ENCODE results near the gene RAD18.

Gene RAD18

GRCh38 chr3:8985411-8985831, 22.1 kb upstream of the RAD18 start:
- FAIRE-seq: no peak

GRCh38 chr3:8984526-8984925, 21.3 kb upstream of the RAD18 start:
- FAIRE-seq: no peak

- no peak for FAIRE-seq
Measured at GRCh38 chr3:8984081-8984480, 20.8 kb upstream of the RAD18 start.

DNA sequence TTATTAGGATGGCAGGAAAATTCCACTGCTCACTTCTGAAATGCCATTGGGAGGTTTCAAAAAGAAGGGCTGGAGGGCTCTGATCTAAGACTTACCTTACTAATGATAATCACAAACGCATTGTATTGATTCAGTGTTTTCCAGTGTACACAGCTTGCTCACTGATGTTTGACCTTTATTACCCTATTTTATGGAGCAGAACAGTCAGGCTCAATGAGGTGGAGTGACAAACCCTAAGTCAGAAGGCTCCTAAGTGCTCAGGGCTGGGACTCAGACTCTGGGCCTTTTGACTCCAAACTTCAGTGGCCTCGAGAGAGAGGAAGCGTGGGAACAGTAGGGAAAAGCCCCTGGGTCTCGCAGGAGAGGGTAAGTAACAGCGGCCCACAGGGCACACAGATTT, 20.3 kb upstream of the RAD18 start:
- no peak for FAIRE-seq

GRCh38 chr3:8983026-8983425, 19.8 kb upstream of the RAD18 start:
- no peak for FAIRE-seq

- FAIRE-seq: no peak
Measured at GRCh38 chr3:8982509-8982908, 19.2 kb upstream of the RAD18 start.

- no peak for FAIRE-seq
Measured at GRCh38 chr3:8981700-8982099, 18.4 kb upstream of the RAD18 start.

- FAIRE-seq: no peak
Measured at GRCh38 chr3:8981296-8981695, 18.0 kb upstream of the RAD18 start.

DNA sequence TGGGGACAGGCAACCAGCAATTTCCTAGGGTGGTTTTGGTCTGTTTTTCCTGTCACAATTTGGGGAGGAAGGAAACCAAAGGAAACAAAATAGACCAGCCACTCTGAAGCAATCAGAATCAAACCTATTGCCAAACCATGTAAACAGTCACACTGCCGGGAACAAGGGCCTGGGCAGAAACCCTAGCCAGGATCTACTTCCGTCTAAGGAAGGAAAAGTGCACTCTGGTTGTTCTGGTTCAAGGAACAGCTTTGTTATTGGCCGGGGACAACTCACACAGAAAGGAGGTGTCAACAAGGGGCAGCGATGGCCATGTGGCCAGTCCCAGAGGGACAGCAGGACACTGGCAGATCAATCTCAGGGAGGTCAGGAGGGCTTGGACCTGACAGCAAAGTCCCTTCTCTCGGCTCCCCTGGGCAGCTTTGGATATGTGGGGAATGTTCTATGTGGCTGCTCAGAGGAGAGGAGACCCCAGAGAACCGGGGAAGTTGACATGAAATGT, 17.5 kb upstream of the RAD18 start:
- no peak for FAIRE-seq

GRCh38 chr3:8979262-8979661, 16.0 kb upstream of the RAD18 start:
- no peak for FAIRE-seq

GRCh38 chr3:8978551-8978950, 15.3 kb upstream of the RAD18 start:
- no peak for FAIRE-seq

DNA sequence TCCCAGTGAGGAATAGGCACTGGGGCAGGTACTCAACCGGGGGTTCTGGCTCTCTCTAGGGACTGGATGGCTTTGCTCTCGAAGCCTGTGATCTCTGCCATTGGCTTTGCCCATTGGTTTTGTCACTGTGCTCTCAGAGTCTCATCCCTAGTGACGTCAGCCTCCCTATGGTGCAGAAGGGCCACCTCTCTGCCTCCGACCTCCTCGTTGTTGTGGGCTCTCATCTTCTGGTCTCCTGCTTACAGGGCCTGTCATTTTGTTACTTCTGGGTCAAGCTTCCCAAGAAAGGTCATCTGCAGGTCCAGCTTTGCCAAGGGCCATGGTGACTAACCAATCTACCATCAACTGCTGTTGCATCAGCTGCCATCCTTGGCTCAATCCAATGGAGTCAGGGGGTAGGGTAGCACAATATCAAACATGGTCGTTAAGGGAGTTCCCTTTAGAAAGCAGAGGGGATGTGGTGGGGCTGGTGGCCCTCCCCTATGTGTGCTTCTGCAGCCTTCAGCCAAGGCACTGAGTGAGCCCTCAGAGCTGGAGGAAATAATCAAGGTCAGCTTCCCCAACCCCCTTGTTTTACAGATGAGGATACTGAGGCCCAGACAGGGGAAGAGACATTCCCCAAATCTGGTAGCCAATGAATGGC, 13.4 kb upstream of the RAD18 start:
- no peak for FAIRE-seq

DNA sequence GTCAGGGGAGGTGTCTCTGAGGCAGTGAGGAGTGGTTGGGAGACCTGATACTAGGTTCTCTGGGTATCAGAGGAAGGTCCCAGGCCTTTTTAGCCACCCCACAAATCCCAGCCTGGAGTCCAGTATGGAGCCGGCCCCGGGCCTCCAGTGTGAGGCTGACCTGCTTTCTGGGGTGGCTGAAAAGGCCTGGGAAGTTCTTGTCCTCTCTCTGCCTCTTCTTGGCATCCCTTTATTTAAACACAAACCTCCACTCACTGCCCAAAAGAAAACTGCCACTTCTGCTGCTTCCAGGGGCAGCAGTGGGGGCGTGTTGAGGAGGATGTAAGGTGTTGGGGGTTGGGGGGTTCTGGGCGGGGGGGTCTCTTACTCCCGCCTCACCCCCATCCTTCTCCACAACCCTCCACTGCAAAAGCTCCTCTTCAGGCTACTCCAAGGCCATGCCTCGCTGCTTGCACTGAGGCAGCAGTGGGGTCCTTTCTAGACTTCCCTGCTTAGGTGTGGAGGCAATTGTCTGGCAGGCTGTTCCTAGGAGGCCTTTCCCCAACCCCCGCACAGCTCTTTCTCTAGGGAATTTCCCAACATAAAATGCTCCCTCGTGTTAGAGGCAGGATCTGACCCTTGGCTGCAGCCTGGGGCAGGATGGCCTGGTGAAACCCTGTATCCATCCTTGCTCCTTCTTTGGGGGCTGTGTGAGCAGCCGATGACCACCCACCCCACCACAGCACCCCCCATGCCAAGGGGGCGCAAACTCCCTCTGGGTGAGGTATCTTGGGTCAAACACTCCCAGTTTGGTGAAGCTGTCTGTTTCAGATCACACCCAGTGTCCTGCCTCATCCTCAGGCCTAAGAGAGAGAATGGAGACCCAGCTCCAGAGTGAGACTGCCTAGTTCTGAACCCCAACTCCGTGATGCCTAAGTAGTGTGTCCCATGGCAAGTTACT, 12.1 kb upstream of the RAD18 start:
- FAIRE-seq: no peak

DNA sequence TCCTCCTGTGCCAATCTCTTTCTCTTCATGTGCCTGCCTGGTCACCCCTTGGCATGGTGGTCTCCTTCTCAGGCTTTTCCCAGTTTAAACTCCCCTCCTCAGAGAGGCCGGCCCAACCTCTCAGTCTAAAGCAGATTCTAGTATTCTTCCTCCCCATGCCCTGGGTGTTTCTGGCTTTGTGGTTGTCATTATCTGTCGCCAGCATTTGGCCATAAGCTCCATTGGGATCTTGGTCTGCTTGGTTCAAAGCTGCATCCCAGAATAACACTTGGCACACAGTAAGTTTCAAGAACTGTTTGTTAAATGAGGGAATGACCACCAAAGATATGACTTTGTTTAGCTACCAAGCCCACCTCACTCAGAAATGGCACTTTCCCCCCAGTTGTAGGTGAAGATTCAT, 11.2 kb upstream of the RAD18 start:
- FAIRE-seq: no peak

DNA sequence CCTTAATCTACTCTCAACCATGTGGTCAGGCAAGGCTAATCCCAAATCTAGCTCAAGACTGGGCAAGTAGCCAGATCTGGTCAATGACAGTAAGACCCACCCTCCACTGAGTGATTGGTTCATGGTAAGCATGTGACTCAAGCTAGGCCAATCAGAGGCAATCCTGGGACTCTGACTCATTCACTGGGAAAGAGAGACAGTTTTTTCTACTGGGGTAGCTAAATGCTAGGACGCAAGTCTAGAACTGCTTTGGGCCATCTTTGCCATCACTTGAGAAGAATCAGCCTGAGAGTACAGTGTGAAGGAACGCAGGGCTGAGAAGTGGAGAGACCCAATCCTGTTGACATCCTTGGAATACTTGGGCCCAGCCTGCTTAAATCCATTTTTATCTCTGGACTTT, 9.4 kb upstream of the RAD18 start:
- no peak for FAIRE-seq

GRCh38 chr3:8970971-8971589, 7.8 kb upstream of the RAD18 start:
- peak; percentile 88 for FAIRE-seq

DNA sequence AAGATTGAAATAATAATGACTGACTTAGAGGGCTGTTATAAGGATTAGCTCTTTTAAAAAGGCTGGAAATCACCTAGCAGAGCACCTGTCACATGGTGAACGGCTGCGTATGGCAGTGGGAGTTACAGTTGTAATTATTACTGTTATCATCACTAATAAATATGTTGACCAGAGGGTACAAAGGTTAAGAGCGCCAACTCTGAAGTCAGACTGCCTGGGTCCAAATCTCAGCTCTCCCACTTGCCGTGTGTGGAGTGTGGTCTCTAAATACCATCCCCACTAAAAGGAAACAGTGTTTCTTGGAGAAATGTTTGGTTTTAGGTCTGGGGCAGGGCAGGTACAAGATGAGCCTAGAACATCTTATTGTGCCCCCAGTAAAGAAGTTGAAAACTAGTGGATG, 6.0 kb upstream of the RAD18 start:
- no peak for FAIRE-seq

GRCh38 chr3:8968375-8968882, 5.2 kb upstream of the RAD18 start:
- no peak for FAIRE-seq

GRCh38 chr3:8967553-8967952, 4.3 kb upstream of the RAD18 start:
- FAIRE-seq: no peak

DNA sequence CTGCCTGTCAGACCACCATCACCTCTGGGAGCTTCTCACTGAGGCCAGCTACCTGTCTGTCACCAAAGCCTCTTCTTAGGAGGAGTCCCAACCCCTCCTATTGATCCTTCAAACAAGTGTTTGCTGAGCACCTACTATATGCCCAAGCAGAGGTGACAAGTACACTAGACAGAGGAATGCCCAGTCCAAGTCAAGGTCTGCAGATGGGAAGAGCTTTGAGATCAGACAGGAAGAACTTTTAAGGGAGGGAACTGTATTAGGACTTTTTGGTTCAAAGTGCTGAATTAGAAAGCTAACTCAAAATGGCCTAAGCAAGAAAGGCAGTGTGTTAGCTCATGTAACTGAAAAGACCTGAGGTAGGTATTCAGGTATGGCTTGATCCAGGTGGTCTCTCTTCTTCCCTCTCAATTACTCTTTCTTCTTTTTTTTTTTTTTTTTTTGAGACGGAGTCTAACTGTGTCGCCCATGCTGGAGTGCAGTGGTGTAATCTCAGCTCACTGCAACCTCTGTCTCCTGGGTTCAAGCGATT, 3.6 kb upstream of the RAD18 start:
- FAIRE-seq: no peak

DNA sequence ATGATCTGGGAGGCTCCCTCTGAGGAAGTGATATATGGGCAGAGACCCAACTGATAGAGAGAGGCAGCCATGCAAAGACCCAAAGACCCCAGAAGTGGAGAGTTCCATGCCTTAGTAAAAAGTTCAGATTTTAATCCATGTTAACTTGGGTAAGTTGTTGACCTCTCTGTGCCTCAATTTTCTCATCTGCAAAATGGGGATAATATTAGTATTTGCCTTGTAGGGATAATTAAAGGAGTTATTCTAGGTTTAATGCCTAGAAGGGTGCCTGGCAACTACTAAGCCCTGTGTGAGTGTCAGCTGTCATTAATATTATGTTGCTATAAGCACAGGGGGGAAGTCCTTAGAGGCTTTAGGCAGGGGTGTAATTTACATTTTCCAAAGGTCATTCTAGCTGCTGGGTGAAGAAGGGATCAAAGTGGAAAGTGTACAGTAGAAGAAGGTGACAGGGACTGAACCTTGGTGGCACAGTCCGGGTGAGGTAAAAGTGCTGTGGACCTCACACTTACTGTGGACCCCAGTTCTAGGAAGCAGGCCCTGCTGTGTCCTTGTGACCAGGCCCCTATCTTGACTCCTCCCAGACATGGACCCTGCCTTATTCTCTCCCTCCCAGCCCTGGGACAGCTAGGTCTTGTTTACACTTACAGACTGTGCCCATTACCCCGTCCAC, 3.0 kb upstream of the RAD18 start:
- no peak for FAIRE-seq
